Measurements from ENCODE around the gene TSEN15. TPM values are rescaled to one million over a fixed set of nuclear protein-coding genes. Genes with fewer than 3 reads are reported as not detected.
A peak's percentile ranks its signal among the peaks of the same experiment; 100 is the strongest.

Gene TSEN15
- total and polyA plus RNA-seq, 9 of the 15 experiments (the other 6 are each of a cell fraction or from before 2014, with no cell fraction given) = 25.6 to 121 (median 91.3) TPM

DNA sequence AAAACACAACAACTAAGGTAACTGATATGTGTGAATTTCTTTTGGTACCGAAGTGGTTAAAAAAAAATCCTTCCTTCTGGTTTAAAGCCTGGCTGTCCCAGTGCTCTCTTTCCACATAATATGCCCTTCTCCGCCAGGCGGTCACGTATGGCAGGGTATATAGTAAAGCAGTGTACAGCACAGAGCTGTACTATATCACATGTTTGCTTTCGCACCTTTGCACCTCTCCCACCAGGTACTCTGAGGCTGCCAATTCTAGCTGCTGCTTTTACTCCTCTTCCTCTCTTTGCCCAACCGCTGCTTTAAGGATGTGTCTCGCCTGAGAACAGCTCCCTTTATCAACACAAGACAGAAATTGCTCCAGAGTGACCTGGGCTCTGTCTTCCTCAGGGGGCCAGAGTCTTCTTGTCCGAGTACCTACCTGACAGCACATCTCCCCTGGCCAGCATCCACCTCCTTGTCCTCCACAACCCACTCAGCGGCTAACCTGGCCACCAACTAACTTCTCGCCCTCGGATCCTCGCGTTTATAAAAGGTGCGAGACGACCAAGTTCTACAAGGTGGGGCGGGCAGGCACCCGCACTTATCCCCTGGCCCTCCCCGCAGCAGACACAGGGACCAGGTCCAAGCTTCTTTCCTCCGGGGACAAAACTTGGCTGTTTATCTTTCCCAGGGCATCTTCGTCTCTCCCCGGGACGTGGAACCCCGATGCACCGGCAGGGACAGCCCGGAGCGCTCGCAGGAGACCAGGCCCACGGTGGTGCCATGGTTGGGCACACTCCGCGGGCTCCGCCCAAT lies 15.6 kb upstream of the TSEN15 start (continued):
- TF ChIP-seq ZNF121 (CRISPR knock-in tag; conservative IDR thresholded peaks at IDR 0.05) = no peak
- TF ChIP-seq, protein P1, sequence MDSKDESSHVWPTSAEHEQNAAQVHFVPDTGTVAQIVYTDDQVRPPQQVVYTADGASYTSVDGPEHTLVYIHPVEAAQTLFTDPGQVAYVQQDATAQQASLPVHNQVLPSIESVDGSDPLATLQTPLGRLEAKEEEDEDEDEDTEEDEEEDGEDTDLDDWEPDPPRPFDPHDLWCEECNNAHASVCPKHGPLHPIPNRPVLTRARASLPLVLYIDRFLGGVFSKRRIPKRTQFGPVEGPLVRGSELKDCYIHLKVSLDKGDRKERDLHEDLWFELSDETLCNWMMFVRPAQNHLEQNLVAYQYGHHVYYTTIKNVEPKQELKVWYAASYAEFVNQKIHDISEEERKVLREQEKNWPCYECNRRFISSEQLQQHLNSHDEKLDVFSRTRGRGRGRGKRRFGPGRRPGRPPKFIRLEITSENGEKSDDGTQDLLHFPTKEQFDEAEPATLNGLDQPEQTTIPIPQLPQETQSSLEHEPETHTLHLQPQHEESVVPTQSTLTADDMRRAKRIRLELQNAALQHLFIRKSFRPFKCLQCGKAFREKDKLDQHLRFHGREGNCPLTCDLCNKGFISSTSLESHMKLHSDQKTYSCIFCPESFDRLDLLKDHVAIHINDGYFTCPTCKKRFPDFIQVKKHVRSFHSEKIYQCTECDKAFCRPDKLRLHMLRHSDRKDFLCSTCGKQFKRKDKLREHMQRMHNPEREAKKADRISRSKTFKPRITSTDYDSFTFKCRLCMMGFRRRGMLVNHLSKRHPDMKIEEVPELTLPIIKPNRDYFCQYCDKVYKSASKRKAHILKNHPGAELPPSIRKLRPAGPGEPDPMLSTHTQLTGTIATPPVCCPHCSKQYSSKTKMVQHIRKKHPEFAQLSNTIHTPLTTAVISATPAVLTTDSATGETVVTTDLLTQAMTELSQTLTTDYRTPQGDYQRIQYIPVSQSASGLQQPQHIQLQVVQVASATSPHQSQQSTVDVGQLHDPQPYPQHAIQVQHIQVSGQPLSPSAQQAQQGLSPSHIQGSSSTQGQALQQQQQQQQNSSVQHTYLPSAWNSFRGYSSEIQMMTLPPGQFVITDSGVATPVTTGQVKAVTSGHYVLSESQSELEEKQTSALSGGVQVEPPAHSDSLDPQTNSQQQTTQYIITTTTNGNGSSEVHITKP (IDR thresholded peaks at IDR 0.05; ENCODE audit: partially characterized antibody) = no peak
- 0 out of 2 replicates have a peak, but pooled peaks have one; percentile 26 for TF ChIP-seq ZNF444 (CRISPR knock-in tag; IDR thresholded peaks at IDR 0.05)
- TF ChIP-seq ZNF609 (CRISPR knock-in tag; IDR thresholded peaks at IDR 0.05; ENCODE audit: borderline replicate concordance) = no peak
- TF ChIP-seq, protein P2, sequence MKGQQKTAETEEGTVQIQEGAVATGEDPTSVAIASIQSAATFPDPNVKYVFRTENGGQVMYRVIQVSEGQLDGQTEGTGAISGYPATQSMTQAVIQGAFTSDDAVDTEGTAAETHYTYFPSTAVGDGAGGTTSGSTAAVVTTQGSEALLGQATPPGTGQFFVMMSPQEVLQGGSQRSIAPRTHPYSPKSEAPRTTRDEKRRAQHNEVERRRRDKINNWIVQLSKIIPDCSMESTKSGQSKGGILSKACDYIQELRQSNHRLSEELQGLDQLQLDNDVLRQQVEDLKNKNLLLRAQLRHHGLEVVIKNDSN (CRISPR knock-in tag; IDR thresholded peaks at IDR 0.05) = 0 out of 2 replicates have a peak, but pooled peaks have one; percentile 26
- TF ChIP-seq, protein P3, sequence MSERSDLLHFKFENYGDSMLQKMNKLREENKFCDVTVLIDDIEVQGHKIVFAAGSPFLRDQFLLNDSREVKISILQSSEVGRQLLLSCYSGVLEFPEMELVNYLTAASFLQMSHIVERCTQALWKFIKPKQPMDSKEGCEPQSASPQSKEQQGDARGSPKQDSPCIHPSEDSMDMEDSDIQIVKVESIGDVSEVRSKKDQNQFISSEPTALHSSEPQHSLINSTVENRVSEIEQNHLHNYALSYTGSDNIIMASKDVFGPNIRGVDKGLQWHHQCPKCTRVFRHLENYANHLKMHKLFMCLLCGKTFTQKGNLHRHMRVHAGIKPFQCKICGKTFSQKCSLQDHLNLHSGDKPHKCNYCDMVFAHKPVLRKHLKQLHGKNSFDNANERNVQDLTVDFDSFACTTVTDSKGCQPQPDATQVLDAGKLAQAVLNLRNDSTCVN (CRISPR knock-in tag; IDR thresholded peaks at IDR 0.05) = no peak
- TF ChIP-seq CTCFL (IDR thresholded peaks at IDR 0.05; ENCODE audit: borderline replicate concordance, insufficient read depth, low read depth, low read length, poor library complexity, severe bottlenecking) = no peak
- TF ChIP-seq NBN (IDR thresholded peaks at IDR 0.05; ENCODE audit: low read depth) = no peak
- no peak for TF ChIP-seq NR3C1 (CRISPR knock-in tag; IDR thresholded peaks at IDR 0.05)
- no peak for TF ChIP-seq U2AF1 (optimal IDR thresholded peaks at IDR 0.05; ENCODE audit: low read depth, low read length)
- no peak for TF ChIP-seq BACH1 (tag; IDR thresholded peaks at IDR 0.05)
- TF ChIP-seq HMG20B (CRISPR knock-in tag; IDR thresholded peaks at IDR 0.05) = no peak
- no peak; the same call in 1 of the 2 replicates for TF ChIP-seq ZFX (CRISPR knock-in tag; IDR thresholded peaks at IDR 0.05)

Measured in K562 (cell line).